Hepatocyte (in vitro differentiated cells): ENCODE results near the gene NME4. TPM values are rescaled to one million over a fixed set of nuclear protein-coding genes. Genes with fewer than 3 reads are reported as not detected.
"Not testable (repeated sequence)": the region's sequence is repeated elsewhere in the genome, so short reads cannot be mapped to it uniquely, and the experiment has no call there.

Experiments
- DNase-seq: peaks from one replicate; pipeline ENCODE4 v3.0.0-alpha.2; 2016; ENCODE audit warnings: low spot score
- H2AFZ ChIP-seq: fragments of 200-600 bp; sonication (generic); 2 replicates; pipeline ENCODE4 v1.6.0; 2016; ENCODE audit warnings: antibody characterized with exemption, mild to moderate bottlenecking
- H3K27ac ChIP-seq: fragments of 200-600 bp; sonication (generic); 2 replicates; pipeline ENCODE4 v1.5.1; 2016; ENCODE audit warnings: mild to moderate bottlenecking
- H3K27me3 ChIP-seq: fragments of 200-600 bp; sonication (generic); 2 replicates; pipeline ENCODE4 v1.6.1; 2016
- H3K36me3 ChIP-seq: fragments of 200-600 bp; sonication (generic); replicated peaks from 2 replicates; pipeline ENCODE4 v1.5.1; 2016; ENCODE audit warnings: low read depth; ENCODE audit not compliant: insufficient read depth
- H3K4me1 ChIP-seq: fragments of 200-600 bp; sonication (generic); 2 replicates; pipeline ENCODE4 v1.5.1; 2016; ENCODE audit warnings: mild to moderate bottlenecking, moderate library complexity; ENCODE audit not compliant: insufficient read depth
- H3K4me2 ChIP-seq: fragments of 200-600 bp; sonication (generic); 2 replicates; pipeline ENCODE4 v1.6.0; 2016
- H3K4me3 ChIP-seq: fragments of 200-600 bp; sonication (generic); 2 replicates; pipeline ENCODE4 v1.5.1; 2016; ENCODE audit warnings: mild to moderate bottlenecking
- H3K79me2 ChIP-seq: fragments of 200-600 bp; sonication (generic); 2 replicates; pipeline ENCODE4 v1.6.0; 2017; ENCODE audit warnings: mild to moderate bottlenecking
- H3K9me2 ChIP-seq: fragments of 200-600 bp; sonication (generic); replicated peaks from 2 replicates; pipeline ENCODE4 v1.6.0; 2017; ENCODE audit warnings: mild to moderate bottlenecking; ENCODE audit not compliant: insufficient read depth
- H3K9me3 ChIP-seq: fragments of 200-600 bp; sonication (generic); 2 replicates; pipeline ENCODE4 v1.5.1; 2016; ENCODE audit warnings: low read depth, mild to moderate bottlenecking
- H4K20me1 ChIP-seq: fragments of 200-600 bp; sonication (generic); 2 replicates; pipeline ENCODE4 v1.6.0; 2016; ENCODE audit warnings: mild to moderate bottlenecking; ENCODE audit not compliant: insufficient read depth, poor library complexity, severe bottlenecking
- EZH2 ChIP-seq: fragments of 200-600 bp; sonication (generic); IDR thresholded peaks from 2 replicates; pipeline ENCODE4 v1.6.1; 2016; ENCODE audit warnings: antibody characterized with exemption, mild to moderate bottlenecking, borderline replicate concordance
- EZH2phosphoT487 ChIP-seq: fragments of 200-600 bp; sonication (generic); IDR thresholded peaks from one replicate; pipeline ENCODE4 v1.6.1; 2018; ENCODE audit warnings: antibody characterized with exemption, mild to moderate bottlenecking, low read depth, moderate library complexity; ENCODE audit not compliant: unreplicated experiment, severe bottlenecking
- WGBS: methylation state at CpG from one replicate; pipeline ENCODE4 v1.1.6; 2016; ENCODE audit warnings: low lambda C conversion rate; ENCODE audit errors: missing lambda C conversion rate; 5-methylcytosine and 5-hydroxymethylcytosine counted together
- polyA plus RNA-seq: library from polyadenylated mRNA; unstranded; fragments of >200 nt; fragmentation: Nextera tagmentation; extraction: Ambion mirVana; gene quantifications from 2 replicates; pipeline ENCODE4 v1.2.1, GENCODE V29; 2016
- total RNA-seq: library from RNA; depleted of rRNA; stranded (reverse); fragments of >200 nt; gene quantifications from 2 replicates; pipeline ENCODE4 v1.2.3, GENCODE V29; 2014
- TF ChIP-seq, protein P1 (sequence below): fragments of 200-600 bp; sonication (generic); IDR thresholded peaks from 2 replicates; pipeline ENCODE4 v1.5.1; 2016; ENCODE audit warnings: antibody characterized with exemption, mild to moderate bottlenecking; ENCODE audit not compliant: poor library complexity

Gene NME4
- total and polyA plus RNA-seq, 2 experiments from 2014 or later = 168 to 543 TPM

DNA sequence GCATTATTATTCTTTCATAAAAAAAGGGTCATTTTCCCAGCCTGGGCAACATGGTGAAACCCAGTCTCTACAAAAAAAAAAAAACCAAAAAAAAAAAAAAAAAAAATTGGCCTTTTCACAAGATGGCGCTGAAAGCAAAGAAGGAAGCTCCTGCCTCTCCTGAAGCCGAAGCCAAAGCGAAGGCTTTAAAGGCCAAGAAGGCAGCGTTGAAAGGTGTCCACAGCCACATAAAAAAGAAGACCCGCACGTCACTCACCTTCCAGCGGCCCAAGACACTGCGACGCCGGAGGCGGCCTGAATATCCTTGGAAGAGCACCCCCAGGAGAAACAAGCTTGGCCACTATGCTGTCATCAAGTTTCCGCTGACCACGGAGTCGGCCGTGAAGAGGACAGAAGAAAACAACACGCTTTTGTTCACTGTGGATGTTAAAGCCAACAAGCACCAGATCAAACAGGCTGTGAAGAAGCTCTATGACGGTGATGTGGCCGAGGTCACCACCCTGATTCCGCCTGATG is 10.3 kb upstream of the NME4 start:
- H3K36me3 ChIP-seq = no peaks in the 10 kb centered on the region
- H4K20me1 ChIP-seq = no peaks in the 10 kb centered on the region
- TF ChIP-seq, protein P1, sequence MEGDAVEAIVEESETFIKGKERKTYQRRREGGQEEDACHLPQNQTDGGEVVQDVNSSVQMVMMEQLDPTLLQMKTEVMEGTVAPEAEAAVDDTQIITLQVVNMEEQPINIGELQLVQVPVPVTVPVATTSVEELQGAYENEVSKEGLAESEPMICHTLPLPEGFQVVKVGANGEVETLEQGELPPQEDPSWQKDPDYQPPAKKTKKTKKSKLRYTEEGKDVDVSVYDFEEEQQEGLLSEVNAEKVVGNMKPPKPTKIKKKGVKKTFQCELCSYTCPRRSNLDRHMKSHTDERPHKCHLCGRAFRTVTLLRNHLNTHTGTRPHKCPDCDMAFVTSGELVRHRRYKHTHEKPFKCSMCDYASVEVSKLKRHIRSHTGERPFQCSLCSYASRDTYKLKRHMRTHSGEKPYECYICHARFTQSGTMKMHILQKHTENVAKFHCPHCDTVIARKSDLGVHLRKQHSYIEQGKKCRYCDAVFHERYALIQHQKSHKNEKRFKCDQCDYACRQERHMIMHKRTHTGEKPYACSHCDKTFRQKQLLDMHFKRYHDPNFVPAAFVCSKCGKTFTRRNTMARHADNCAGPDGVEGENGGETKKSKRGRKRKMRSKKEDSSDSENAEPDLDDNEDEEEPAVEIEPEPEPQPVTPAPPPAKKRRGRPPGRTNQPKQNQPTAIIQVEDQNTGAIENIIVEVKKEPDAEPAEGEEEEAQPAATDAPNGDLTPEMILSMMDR = no peak
- TF ChIP-seq EZH2phosphoT487 = no peak
- TF ChIP-seq EZH2 = no peak
- peak overlapping the region; percentile 88 for H3K27ac ChIP-seq
- WGBS = 77% methylated on average over 19 of the region's 19 CpGs
- H3K27me3 ChIP-seq = no peaks in the 10 kb centered on the region
- no peaks in the 10 kb centered on the region for H3K9me2 ChIP-seq
- H2AFZ ChIP-seq = no peak overlapping the region
- H3K79me2 ChIP-seq = peaks cover 17% of the 10 kb centered on the region
- DNase-seq = peak; percentile 10
- H3K9me3 ChIP-seq = no peaks in the 10 kb centered on the region
- H3K4me2 ChIP-seq = peak overlapping the region; percentile 71
- H3K4me1 ChIP-seq = peaks cover 40% of the 10 kb centered on the region
- no peak overlapping the region for H3K4me3 ChIP-seq

DNA sequence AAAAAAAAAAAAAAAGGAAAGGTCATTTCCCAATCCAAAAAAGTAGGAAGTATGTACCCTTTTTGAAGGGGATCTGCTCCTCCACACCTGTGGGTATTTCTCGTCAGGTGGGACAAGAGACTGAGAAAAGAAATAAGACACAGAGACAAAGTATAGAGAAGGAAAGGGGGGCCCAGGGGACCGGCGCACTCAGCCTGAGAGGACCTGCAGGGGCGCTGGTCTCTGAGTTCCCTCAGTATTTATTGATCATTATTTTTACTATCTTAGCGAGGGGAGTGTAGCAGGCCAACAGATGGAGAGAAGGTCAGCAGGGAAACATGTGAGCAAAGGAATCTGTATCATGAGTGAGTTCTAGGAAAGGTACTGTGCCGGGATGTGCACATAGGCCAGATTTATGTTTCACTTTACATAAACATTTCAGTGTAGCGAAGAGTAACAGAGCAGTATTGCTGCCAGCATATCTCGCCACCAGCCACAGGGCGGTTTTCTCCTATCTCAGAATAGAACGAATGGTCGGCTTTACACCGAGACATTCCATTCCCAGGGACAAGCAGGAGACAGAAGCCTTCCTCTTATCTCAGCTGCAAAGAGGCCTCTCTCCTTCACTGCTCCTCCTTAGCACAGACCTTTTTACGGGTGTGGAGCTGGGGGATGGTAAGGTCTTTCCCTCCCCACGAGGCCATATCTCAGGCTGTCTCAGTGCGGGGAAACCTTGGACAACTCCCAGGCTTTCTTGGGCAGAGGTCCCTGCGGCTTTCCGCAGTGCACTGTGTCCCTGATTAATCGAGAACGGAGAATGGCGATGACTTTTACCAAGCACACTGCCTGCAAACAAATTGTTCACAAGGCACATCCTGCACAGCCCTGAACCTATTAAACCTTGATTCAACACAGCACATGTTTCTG is 9.0 kb upstream of the NME4 start:
- Histone ChIP-seq H3K4me3 (peak overlapping the region; percentile 15), H3K4me1 (peaks cover 35% of the 10 kb centered on the region), H3K27ac (peak overlapping the region; percentile 88), H2AFZ (peak overlapping the region; percentile 14), H3K4me2 (peak overlapping the region; percentile 71), H3K79me2 (peaks cover 17% of the 10 kb centered on the region)
- TF ChIP-seq, protein P1 = peak; percentile 28
- H3K36me3 ChIP-seq, H4K20me1 ChIP-seq, H3K9me3 ChIP-seq, H3K9me2 ChIP-seq, H3K27me3 ChIP-seq: not testable (repeated sequence)
- 14% methylated on average over 20 of the region's 20 CpGs for WGBS
- DNase-seq = peak; percentile 71

DNA sequence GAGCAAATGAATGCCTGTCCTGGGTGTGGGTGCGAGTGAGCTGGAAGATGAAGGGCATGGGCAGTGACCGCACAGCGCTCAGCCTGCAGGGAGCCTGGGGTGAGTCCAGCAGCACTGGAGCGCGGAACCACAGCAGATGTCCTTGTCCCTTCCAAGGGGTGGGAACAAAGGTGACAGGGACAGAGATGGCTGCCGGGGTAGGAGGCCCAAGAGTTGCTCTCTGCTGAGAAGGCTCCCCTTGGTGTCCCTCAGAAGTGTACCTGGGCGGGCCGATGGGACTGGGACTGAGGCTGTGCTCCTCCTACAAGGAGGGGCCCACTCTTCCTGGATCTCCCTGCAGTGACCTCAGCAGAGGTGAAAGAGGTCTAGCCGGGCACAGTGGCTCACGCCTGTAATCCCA is 7.6 kb upstream of the NME4 start:
- H3K4me2 ChIP-seq = no peak overlapping the region
- no peaks in the 10 kb centered on the region for H3K36me3 ChIP-seq
- H3K9me2 ChIP-seq = no peaks in the 10 kb centered on the region
- H3K27me3 ChIP-seq = no peaks in the 10 kb centered on the region
- peak; percentile 16 for DNase-seq
- H3K9me3 ChIP-seq = no peaks in the 10 kb centered on the region
- H2AFZ ChIP-seq = no peak overlapping the region
- no peak for TF ChIP-seq EZH2phosphoT487
- no peak for TF ChIP-seq EZH2
- TF ChIP-seq, protein P1 = no peak
- peak overlapping the region; percentile 88 for H3K27ac ChIP-seq
- no peaks in the 10 kb centered on the region for H4K20me1 ChIP-seq
- peaks cover 24% of the 10 kb centered on the region for H3K4me1 ChIP-seq
- 81% methylated on average over 10 of the region's 10 CpGs for WGBS
- H3K4me3 ChIP-seq = no peak overlapping the region
- peaks cover 25% of the 10 kb centered on the region for H3K79me2 ChIP-seq
